Right atrium auricular region (tissue), 2 donors: ENCODE measurements around the gene GPR161. TPM values are rescaled to one million over a fixed set of nuclear protein-coding genes. Genes with fewer than 3 reads are reported as not detected.

Source experiments
- DNase-seq: peaks from one replicate; pipeline ENCODE4 v3.0.0-alpha.2; 2019; ENCODE audit warnings: low spot score
- H3K27ac ChIP-seq, 2 donors: fragments of 200-600 bp; sonication (generic); 1 replicate in 1 of 2; 2 replicates in 1 of 2; pipeline ENCODE4 v1.5.1; 2016 to 2019
- H3K27me3 ChIP-seq, 2 donors: fragments of 200-600 bp; sonication (generic); one replicate each; pipeline versions ENCODE4 v1.5.1 to v1.6.0; 2017 to 2019
- H3K36me3 ChIP-seq: fragments of 200-600 bp; sonication (generic); one replicate; pipeline ENCODE4 v1.5.1; 2016
- H3K4me1 ChIP-seq, 2 donors: fragments of 200-600 bp; sonication (generic); one replicate each; pipeline versions ENCODE4 v1.5.1 to v1.6.0; 2017 to 2019
- H3K4me3 ChIP-seq, 2 donors: fragments of 200-600 bp; sonication (generic); 1 replicate in 1 of 2; 2 replicates in 1 of 2; pipeline ENCODE4 v1.5.1; 2017 to 2019; ENCODE audit warnings: mild to moderate bottlenecking in 1 of 2, moderate library complexity in 1 of 2
- H3K9me3 ChIP-seq, 2 donors: fragments of 200-600 bp; sonication (generic); one replicate each; pipeline ENCODE4 v1.5.1; 2019
- CTCF ChIP-seq, 2 donors: fragments of 200-600 bp; sonication (generic); IDR thresholded peaks; one replicate each; pipeline ENCODE4 v1.5.1; 2019; ENCODE audit warnings: antibody characterized with exemption in 2 of 2
- total RNA-seq, 2 donors: library from RNA; depleted of rRNA; stranded (reverse); fragments of >200 nt; gene quantifications; one replicate each; pipeline ENCODE4 v1.1.0, GENCODE V29; 2016

Gene GPR161
- total RNA-seq, 2 donors from 2014 or later = 2.9 to 3.2 TPM

GRCh38 chr1:168145184-168146159 lies 8.7 kb upstream of the GPR161 start:
- peak; percentile 87 for DNase-seq
- Histone ChIP-seq H3K27me3 (no peaks in the 10 kb centered on the region), H3K4me3 (no peak overlapping the region), H3K4me1 (no peaks in the 10 kb centered on the region), H3K27ac (no peak overlapping the region), H3K36me3 (no peaks in the 10 kb centered on the region), H3K9me3 (no peaks in the 10 kb centered on the region)
- peak; percentile 92 to 100 for TF ChIP-seq CTCF (IDR thresholded peaks at IDR 0.05)

DNA sequence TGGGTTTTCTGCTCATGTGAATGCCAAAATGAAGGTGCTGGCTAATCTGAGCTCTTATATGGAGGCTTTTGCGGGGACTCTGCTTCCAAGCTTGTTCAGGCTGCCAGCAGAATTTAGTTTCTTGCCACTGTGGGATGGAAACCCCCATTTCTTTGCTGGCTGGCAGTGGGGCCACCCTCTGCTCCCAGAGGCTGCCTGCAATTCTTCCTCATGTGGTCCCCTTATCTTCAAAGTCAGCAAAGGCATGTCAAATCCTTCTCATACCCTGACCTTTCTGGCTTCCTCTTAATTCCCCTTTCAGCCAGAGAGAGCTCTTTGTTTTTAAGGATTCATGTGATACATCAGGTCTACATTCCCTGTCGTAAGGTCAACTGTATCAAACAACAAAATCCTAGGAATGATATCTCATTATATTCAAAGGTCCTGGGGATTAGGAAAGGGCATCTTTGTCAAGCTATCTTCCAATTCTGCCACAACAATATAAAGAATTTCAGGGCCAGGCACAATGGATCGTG lies 5.2 kb upstream of the GPR161 start:
- H3K27me3 ChIP-seq = no peaks in the 10 kb centered on the region
- H3K27ac ChIP-seq = no peak overlapping the region
- no peak for TF ChIP-seq CTCF (IDR thresholded peaks at IDR 0.05)

DNA sequence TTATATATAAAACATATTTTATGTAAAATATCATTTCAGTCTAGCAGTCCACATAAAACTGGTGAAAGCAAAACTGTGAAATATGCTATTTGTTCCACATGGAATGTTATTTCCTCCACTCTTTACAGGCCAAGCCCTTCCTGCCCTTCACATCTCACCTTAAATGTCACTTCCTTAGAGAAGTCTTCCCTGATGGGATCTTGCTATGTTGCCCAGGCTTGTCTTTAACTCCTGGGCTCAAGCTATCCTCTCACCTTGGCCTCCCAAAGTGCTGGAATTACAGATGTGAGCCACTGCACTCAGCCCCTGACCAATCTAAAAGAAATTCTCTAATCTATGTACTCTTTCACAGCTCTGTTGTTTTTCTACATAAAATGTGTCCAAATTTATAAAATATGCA lies 2.3 kb upstream of the GPR161 start:
- no peaks in the 10 kb centered on the region for H3K36me3 ChIP-seq
- no peak for DNase-seq
- H3K4me1 ChIP-seq = peaks cover 0 to 14% of the 10 kb centered on the region in 2 donors
- no peaks in the 10 kb centered on the region for H3K9me3 ChIP-seq
- no peaks in the 10 kb centered on the region for H3K27me3 ChIP-seq
- no peak overlapping the region for H3K27ac ChIP-seq
- no peak overlapping the region for H3K4me3 ChIP-seq
- no peak for TF ChIP-seq CTCF (IDR thresholded peaks at IDR 0.05)

More for the DNA sequence above, 5.2 kb upstream of the GPR161 start:
- no peaks in the 10 kb centered on the region for H3K4me1 ChIP-seq
- DNase-seq = no peak
- H3K9me3 ChIP-seq = no peaks in the 10 kb centered on the region
- no peaks in the 10 kb centered on the region for H3K36me3 ChIP-seq
- H3K4me3 ChIP-seq = no peak overlapping the region

DNA sequence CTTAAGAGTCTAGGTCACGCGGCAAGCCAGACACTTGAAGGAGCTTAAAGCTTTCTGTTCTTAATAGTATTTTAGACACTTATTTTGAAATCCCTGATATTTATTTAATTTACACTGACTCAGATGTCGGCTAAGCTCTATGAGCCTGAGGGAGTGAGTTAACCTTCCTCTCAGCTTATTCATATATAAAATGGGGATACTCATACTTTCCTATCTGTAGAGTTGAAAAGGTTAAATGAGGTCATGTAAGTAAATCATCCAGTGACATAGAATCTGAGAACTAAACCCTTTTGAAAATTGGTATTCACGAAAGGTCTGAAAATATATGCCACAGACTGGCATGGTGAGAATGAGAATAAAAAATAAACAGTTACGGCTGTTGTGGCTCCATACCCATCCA lies 1.4 kb upstream of the GPR161 start:
- H3K9me3 ChIP-seq = no peaks in the 10 kb centered on the region
- H3K27me3 ChIP-seq = no peaks in the 10 kb centered on the region
- no peaks in the 10 kb centered on the region for H3K36me3 ChIP-seq
- H3K4me3 ChIP-seq = no peak overlapping the region
- H3K4me1 ChIP-seq = peaks cover 0 to 14% of the 10 kb centered on the region in 2 donors
- H3K27ac ChIP-seq = no peak overlapping the region
- DNase-seq = no peak
- TF ChIP-seq CTCF (IDR thresholded peaks at IDR 0.05) = no peak

DNA sequence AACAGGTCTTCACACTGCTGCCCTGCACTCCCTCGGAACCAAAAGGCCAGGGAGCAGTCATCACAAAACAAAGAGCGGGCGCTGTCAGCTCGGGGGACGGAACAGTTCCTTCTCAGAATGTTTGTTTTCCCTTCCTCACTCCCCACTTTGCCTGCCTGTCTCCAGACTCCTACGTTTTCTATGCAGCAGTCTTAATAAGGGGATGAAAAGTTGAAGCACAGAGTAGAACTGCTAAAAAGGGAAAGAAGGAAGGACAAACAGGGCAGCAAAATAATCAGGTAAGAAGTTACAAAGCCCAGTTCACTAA lies 738 bp upstream of the GPR161 start:
- Histone ChIP-seq H3K9me3 (no peaks in the 10 kb centered on the region), H3K27me3 (no peaks in the 10 kb centered on the region), H3K27ac (peak overlapping the region; percentile 76 to 79), H3K4me3 (peak overlapping the region; percentile 66 to 79), H3K4me1 (peaks cover 0 to 14% of the 10 kb centered on the region in 2 donors), H3K36me3 (no peaks in the 10 kb centered on the region)
- DNase-seq = no peak
- TF ChIP-seq CTCF (IDR thresholded peaks at IDR 0.05) = no peak
